Colonic mucosa (tissue), 4 donors: ENCODE measurements around the gene PRSS38. TPM values are rescaled to one million over a fixed set of nuclear protein-coding genes. Genes with fewer than 3 reads are reported as not detected.

Source experiments
- DNase-seq: peaks from one replicate; pipeline ENCODE4 v3.0.0-alpha.2; 2020
- H3K27ac ChIP-seq: fragments of 200-600 bp; one replicate; pipeline ENCODE4 v1.8.0; 2021
- H3K27me3 ChIP-seq: fragments of 200-600 bp; one replicate; pipeline ENCODE4 v1.8.0; 2021
- H3K36me3 ChIP-seq: fragments of 200-600 bp; one replicate; pipeline ENCODE4 v1.8.0; 2021
- H3K4me1 ChIP-seq: fragments of 200-600 bp; one replicate; pipeline ENCODE4 v1.8.0; 2021; ENCODE audit warnings: mild to moderate bottlenecking
- H3K4me3 ChIP-seq: fragments of 200-600 bp; one replicate; pipeline ENCODE4 v1.8.0; 2021
- H3K9ac ChIP-seq, 2 donors: one replicate each; pipeline ENCODE4 v1.7.0; 2013; ENCODE audit warnings: control low read depth in 2 of 2, low read depth in 2 of 2, low read length in 2 of 2
- H3K9me3 ChIP-seq: fragments of 200-600 bp; one replicate; pipeline ENCODE4 v1.8.0; 2021
- CTCF ChIP-seq: fragments of 200-600 bp; IDR thresholded peaks from one replicate; pipeline ENCODE4 v1.8.0; 2022; ENCODE audit warnings: antibody characterized with exemption, mild to moderate bottlenecking
- intact Hi-C: fragments of 100-400 bp; cut with DNase I; formaldehyde crosslinking; loops from one replicate; pipeline ENCODE4 v1.14.1; 2022
- total RNA-seq, 2 donors: library from RNA; stranded (reverse); fragmentation: NEBNext Ultra II Directional in 1 of 2; extraction: Animal tissue kit (Norgen Biotek cat#: 25700) in 1 of 2; gene quantifications; one replicate each; pipeline ENCODE4 v1.2.1, GENCODE V29; 2021
- donor health status: healthy.
- donor health status: DM: no; HTN: no; CAD: no.
- donor health status: DM: no; HTN: no; CAD: no.

Gene PRSS38
- total RNA-seq, 2 donors from 2014 or later = not detected

- DNase-seq = no peak
- H3K4me3 ChIP-seq = no peak overlapping the region
- TF ChIP-seq CTCF = no peak
- H3K4me1 ChIP-seq = no peaks in the 10 kb centered on the region
- H3K27me3 ChIP-seq = no peaks in the 10 kb centered on the region
- H3K27ac ChIP-seq = no peak overlapping the region
- intact Hi-C loops = no loop called here
- H3K9me3 ChIP-seq = no peaks in the 10 kb centered on the region
- H3K36me3 ChIP-seq = no peaks in the 10 kb centered on the region
- no peak overlapping the region for H3K9ac ChIP-seq
Observed at GRCh38 chr1:227849251-227849650, 33.8 kb downstream of the PRSS38 start.

GRCh38 chr1:227854189-227854588, 38.7 kb downstream of the PRSS38 start:
- no peak for DNase-seq
- Histone ChIP-seq H3K27ac (no peak overlapping the region), H3K27me3 (no peaks in the 10 kb centered on the region), H3K9ac (no peak overlapping the region), H3K4me1 (no peaks in the 10 kb centered on the region), H3K4me3 (no peak overlapping the region), H3K36me3 (no peaks in the 10 kb centered on the region), H3K9me3 (no peaks in the 10 kb centered on the region)
- no peak for TF ChIP-seq CTCF
- intact Hi-C loops = no loop called here

- no peaks in the 10 kb centered on the region for H3K9me3 ChIP-seq
- no peaks in the 10 kb centered on the region for H3K27me3 ChIP-seq
- DNase-seq = no peak
- no peak overlapping the region for H3K4me3 ChIP-seq
- no peak overlapping the region for H3K9ac ChIP-seq
- no peak overlapping the region for H3K27ac ChIP-seq
- no peak for TF ChIP-seq CTCF
- intact Hi-C loops = no loop called here
- no peaks in the 10 kb centered on the region for H3K36me3 ChIP-seq
- H3K4me1 ChIP-seq = no peaks in the 10 kb centered on the region
Observed at GRCh38 chr1:227855687-227856086, 40.2 kb downstream of the PRSS38 start.

GRCh38 chr1:227856147-227856858, 40.8 kb downstream of the PRSS38 start:
- intact Hi-C loops = no loop called here
- Histone ChIP-seq H3K9ac (no peak overlapping the region), H3K4me3 (no peak overlapping the region), H3K9me3 (no peaks in the 10 kb centered on the region), H3K27ac (no peak overlapping the region), H3K4me1 (no peaks in the 10 kb centered on the region), H3K27me3 (no peaks in the 10 kb centered on the region), H3K36me3 (no peaks in the 10 kb centered on the region)
- TF ChIP-seq CTCF = no peak
- no peak for DNase-seq

GRCh38 chr1:227864882-227865281, 49.4 kb downstream of the PRSS38 start:
- H3K4me1 ChIP-seq = no peaks in the 10 kb centered on the region
- intact Hi-C loops = no loop called here
- no peaks in the 10 kb centered on the region for H3K36me3 ChIP-seq
- DNase-seq = no peak
- H3K4me3 ChIP-seq = no peak overlapping the region
- no peak overlapping the region for H3K27ac ChIP-seq
- H3K9me3 ChIP-seq = no peaks in the 10 kb centered on the region
- H3K9ac ChIP-seq = no peak overlapping the region
- H3K27me3 ChIP-seq = no peaks in the 10 kb centered on the region
- no peak for TF ChIP-seq CTCF
